Measurements from ENCODE around the gene EID2.
A peak's percentile ranks its signal among the peaks of the same experiment; 100 is the strongest.

The EID2 gene

DNA sequence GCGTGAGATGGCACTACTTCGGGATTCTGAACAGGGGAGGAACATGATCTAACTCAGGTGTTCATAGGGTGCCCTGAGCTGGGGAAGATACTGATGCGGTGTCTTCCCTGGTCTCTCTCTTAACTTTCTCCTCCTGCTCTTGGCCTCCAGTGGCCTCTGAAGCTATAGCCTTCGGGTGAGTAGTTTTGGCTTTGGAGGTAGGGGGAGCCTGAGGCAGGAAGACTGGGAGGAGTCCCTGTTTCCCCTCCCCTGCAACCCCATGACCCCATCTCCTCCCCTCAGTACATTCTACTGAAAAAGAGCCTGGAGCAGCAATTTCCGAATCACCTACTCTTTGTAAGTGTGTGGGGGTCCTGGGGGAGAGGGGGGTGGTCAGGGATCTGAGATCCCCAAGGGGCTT lies 21.5 kb downstream of the EID2 start:
- peaks cover 21% of the 10 kb centered on the region for H3K27me3 Mint-ChIP-seq
- H3K4me3 Mint-ChIP-seq = no peak overlapping the region
- H3K4me1 Mint-ChIP-seq = peaks cover 14% of the 10 kb centered on the region
- peaks cover 1% of the 10 kb centered on the region for H3K36me3 Mint-ChIP-seq
- no peaks in the 10 kb centered on the region for H3K9me3 Mint-ChIP-seq
- H3K27ac Mint-ChIP-seq = no peak overlapping the region

DNA sequence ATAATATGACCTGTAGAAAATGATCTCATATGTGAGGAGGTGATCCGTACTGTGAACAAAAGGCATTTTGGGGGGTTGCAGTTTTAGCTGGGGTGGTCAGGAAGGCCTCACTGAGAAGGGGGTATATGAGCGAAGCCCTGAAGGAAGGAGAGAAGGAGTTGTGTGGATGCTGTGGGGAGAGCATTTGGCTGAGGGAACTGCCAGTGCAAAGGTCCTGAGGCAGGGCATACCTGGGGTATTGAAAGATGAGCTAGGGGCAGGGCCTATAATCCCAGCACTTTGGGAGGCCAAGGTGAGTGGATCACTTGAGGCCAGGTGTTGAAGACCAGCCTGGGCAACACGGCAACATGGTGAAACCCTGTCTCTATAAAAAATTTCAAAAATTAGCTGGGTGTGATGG lies 22.5 kb downstream of the EID2 start:
- Mint-ChIP-seq H3K27ac (no peak overlapping the region), H3K9me3 (no peaks in the 10 kb centered on the region), H3K4me3 (no peak overlapping the region), H3K4me1 (peaks cover 14% of the 10 kb centered on the region), H3K27me3 (peaks cover 24% of the 10 kb centered on the region), H3K36me3 (peaks cover 1% of the 10 kb centered on the region)

DNA sequence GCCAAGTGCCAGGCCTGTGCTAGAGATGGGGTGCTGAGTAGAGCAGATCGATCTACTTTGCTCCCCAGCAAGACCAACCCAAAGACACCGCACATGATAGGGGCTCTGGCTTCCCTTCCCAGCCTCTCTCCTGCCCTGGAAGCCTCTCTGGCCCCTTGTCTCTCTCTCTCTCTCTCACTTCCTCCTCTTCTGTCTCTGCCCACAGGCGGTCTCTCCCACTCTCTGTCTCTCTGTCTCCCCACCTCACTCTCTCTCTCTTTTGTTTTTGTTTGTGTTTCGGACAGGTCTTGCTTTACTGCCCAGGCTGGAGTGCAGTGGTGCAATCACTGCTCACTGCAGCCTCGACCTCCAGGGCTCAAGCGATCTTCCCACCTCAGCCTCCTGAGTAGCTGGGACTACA lies 23.7 kb downstream of the EID2 start:
- peak overlapping the region; percentile 79 for H3K4me3 Mint-ChIP-seq
- no peaks in the 10 kb centered on the region for H3K9me3 Mint-ChIP-seq
- peaks cover 1% of the 10 kb centered on the region for H3K36me3 Mint-ChIP-seq
- H3K27me3 Mint-ChIP-seq = peaks cover 24% of the 10 kb centered on the region
- no peak overlapping the region for H3K27ac Mint-ChIP-seq
- H3K4me1 Mint-ChIP-seq = peaks cover 14% of the 10 kb centered on the region

DNA sequence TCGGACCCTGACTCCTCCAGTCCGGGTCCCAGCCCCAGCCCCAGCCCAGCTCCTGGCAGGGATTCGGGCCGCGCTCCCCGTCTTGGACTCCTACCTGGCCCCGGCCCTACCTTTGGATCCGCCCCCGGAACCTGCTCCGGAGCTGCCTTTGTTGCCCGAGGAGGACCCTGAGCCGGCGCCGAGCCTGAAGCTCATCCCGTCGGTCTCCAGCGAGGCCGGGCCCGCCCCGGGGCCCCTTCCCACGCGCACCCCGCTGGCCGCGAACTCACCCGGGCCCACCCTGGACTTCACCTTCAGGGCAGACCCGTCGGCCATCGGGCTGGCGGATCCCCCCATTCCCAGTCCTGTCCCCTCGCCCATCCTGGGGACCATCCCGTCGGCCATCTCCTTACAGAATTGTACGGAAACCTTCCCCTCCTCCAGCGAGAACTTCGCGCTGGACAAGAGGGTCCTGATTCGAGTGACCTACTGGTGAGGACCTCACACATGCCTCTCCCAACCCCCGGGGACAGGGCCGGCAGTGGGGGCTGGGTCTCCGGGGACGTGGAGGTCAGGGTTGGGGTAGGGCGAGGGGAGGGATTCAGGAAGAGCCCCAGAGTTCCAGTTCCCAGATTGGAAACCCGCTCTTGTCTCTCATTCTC lies 24.3 kb downstream of the EID2 start:
- Mint-ChIP-seq H3K9me3 (no peaks in the 10 kb centered on the region), H3K27ac (no peak overlapping the region), H3K27me3 (peaks cover 24% of the 10 kb centered on the region), H3K4me3 (peak overlapping the region; percentile 87), H3K36me3 (peaks cover 1% of the 10 kb centered on the region), H3K4me1 (peaks cover 14% of the 10 kb centered on the region)

DNA sequence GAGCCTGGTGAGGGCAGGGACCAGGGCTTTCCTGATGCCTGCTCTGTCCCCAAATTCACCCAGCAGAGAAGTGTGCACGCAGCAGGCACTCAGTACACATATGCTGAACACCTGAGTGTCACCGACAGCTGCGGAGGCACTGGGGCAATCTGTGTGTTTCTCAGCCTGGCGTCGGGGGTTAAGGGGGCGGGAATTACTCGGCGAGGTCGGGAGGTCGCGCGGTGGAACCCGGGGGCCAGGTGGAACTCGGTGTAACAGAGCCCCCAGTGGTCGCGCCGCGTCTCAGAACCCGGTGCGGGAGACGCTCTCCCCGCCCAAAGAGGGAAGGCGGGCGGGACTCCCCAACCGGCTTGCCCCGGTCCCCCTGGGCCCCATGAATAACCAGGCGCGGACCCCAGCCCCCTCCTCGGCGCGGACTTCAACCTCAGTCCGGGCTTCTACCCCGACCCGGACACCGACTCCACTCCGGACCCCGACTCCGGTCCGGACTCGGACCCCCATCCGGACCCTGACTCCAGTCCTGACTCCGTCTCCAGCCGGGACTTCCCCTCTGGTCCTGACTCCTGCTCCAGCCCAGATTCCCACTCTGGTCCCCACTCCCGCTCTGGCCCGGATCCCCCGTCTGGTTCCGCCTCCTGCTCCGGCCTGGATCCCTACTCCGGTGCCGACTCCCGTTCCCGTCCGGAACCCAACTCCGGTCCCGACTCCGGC lies 25.0 kb downstream of the EID2 start, which contains the start of gene SELENOV:
Gene SELENOV (plus strand): TSS at position 300 of the 711 bp plus-strand sequence. CDS start 74 bp downstream, at position 374.
- peaks cover 24% of the 10 kb centered on the region for H3K27me3 Mint-ChIP-seq
- peaks cover 1% of the 10 kb centered on the region for H3K36me3 Mint-ChIP-seq
- H3K4me1 Mint-ChIP-seq = peaks cover 14% of the 10 kb centered on the region
- H3K9me3 Mint-ChIP-seq = no peaks in the 10 kb centered on the region
- peak within 1 kb of the TSS; percentile 87 for H3K4me3 Mint-ChIP-seq
- H3K27ac Mint-ChIP-seq = no peak within 1 kb of the TSS

DNA sequence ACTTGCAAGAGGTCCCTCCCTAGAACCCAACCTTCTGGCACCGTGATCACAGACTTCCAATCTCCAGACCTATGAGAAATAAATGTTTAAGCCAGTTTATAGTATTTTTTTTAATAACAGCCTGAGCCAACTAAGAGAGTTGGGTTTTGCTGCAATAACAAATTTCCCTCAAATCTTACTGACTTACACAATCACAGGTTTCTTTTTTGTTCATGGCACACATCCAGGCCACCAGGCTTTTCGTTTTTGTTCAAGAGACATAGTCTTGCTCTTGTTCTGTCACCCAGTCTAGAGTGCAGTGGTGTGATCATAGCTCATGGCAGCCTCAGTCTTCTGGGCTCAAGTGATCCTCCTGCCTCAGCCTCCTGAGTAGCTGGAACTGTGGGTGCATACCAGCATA lies 27.0 kb downstream of the EID2 start:
- no peak overlapping the region for H3K27ac Mint-ChIP-seq
- H3K27me3 Mint-ChIP-seq = peaks cover 32% of the 10 kb centered on the region
- H3K9me3 Mint-ChIP-seq = no peaks in the 10 kb centered on the region
- peaks cover 17% of the 10 kb centered on the region for H3K4me1 Mint-ChIP-seq
- H3K4me3 Mint-ChIP-seq = no peak overlapping the region
- H3K36me3 Mint-ChIP-seq = peaks cover 3% of the 10 kb centered on the region

DNA sequence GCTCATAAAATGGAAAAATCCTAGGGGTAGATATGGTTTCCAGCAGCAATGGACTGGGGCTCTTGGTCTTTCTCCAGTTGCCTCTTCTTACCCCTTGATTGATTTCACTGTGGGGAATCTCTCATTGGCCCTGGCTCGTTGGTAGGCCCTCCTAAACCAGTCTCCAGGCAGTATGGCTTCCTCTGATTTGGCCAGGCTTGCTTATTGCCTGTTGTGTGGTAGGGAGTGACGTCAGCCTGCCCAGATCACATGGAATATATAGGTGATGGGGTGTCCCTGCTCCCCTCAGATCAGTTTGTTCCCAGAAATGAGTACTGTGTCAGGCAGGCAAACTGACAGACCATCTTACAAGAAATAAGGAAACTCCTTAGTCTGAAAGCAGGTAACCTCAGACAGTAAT lies 30.7 kb downstream of the EID2 start:
- peaks cover 2% of the 10 kb centered on the region for H3K36me3 Mint-ChIP-seq
- H3K27ac Mint-ChIP-seq = no peak overlapping the region
- H3K9me3 Mint-ChIP-seq = no peaks in the 10 kb centered on the region
- peaks cover 16% of the 10 kb centered on the region for H3K4me1 Mint-ChIP-seq
- H3K4me3 Mint-ChIP-seq = no peak overlapping the region
- H3K27me3 Mint-ChIP-seq = peaks cover 37% of the 10 kb centered on the region

DNA sequence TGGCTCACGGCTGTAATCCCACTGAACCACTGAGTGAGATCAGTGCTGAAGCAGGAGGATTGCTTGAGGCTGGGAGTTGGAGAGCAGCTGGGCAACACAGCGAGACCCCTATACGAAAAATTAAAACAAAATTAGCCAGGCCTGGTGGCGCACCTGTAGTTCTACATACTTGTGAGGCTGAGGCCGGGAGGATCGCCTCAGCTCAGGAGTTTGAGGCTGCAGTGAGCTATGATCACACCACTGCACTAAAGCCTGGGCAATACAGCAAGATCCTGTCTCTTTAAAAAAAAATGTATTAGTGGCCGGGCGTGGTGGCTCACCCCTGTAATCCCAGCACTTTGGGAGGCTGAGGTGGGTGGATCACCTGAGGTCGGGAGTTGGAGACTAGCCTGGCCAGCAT lies 31.3 kb downstream of the EID2 start:
- Mint-ChIP-seq H3K4me1 (peaks cover 20% of the 10 kb centered on the region), H3K27ac (no peak overlapping the region), H3K9me3 (no peaks in the 10 kb centered on the region), H3K36me3 (peaks cover 2% of the 10 kb centered on the region), H3K4me3 (no peak overlapping the region), H3K27me3 (peaks cover 39% of the 10 kb centered on the region)

DNA sequence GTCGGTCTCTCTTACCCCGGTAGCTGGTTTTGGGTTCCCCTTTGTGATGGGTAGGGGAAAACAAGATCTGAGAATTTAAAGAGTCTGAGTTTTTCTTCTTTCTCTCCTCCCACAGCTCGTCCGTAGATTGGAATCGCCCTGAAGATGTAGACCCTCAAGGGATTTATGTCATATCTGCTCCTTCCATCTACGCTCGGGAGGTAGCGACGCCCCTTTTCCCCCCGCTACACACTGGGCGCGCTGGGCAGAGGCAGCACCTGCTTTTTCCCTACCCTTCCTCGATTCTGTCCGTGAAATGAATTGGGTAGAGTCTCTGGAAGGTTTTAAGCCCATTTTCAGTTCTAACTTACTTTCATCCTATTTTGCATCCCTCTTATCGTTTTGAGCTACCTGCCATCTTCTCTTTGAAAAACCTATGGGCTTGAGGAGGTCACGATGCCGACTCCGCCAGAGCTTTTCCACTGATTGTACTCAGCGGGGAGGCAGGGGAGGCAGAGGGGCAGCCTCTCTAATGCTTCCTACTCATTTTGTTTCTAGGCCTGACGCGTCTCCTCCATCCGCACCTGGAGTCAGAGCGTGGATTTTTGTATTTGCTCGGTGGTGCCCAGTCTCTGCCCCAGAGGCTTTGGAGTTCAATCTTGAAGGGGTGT lies 32.1 kb downstream of the EID2 start:
- Mint-ChIP-seq H3K27me3 (peaks cover 35% of the 10 kb centered on the region), H3K27ac (no peak overlapping the region), H3K9me3 (no peaks in the 10 kb centered on the region), H3K36me3 (peaks cover 2% of the 10 kb centered on the region), H3K4me1 (peaks cover 27% of the 10 kb centered on the region), H3K4me3 (peak overlapping the region; percentile 81)

DNA sequence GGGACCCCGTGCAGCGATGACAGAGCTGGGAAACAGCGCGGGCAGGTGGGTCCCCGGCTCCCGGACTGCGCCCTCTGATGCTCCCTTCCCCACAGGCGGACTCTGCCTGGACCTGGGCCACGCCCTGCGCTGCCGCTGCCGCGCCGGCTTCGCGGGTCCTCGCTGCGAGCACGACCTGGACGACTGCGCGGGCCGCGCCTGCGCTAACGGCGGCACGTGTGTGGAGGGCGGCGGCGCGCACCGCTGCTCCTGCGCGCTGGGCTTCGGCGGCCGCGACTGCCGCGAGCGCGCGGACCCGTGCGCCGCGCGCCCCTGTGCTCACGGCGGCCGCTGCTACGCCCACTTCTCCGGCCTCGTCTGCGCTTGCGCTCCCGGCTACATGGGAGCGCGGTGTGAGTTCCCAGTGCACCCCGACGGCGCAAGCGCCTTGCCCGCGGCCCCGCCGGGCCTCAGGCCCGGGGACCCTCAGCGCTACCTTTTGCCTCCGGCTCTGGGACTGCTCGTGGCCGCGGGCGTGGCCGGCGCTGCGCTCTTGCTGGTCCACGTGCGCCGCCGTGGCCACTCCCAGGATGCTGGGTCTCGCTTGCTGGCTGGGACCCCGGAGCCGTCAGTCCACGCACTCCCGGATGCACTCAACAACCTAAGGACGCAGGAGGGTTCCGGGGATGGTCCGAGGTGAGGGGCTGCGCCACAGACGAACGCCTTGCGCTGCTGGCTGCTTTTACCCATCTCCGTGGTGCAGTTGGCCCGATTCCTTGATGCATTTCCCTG lies 32.8 kb downstream of the EID2 start:
- Mint-ChIP-seq H3K27ac (no peak overlapping the region), H3K36me3 (peaks cover 2% of the 10 kb centered on the region), H3K4me3 (peak overlapping the region; percentile 81), H3K9me3 (no peaks in the 10 kb centered on the region), H3K4me1 (peaks cover 27% of the 10 kb centered on the region), H3K27me3 (peaks cover 35% of the 10 kb centered on the region)

DNA sequence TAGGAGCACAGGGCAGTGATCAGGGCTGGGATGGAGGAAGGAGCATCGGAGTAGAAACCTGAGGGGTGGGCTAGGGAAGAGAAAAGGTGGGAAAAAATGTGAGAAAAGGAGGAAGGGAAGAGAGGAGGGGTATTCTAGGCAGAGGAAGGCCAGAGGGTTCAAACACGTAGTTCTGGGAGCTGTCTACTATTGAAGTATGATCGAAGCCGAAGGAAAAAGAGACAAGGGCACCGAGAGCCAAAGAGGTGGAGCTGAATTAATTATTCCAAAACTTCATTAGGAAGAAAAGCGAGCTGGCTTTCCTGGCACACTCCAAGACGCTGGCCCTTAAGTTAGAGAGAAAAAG lies 33.4 kb downstream of the EID2 start:
- Mint-ChIP-seq H3K4me1 (peaks cover 27% of the 10 kb centered on the region), H3K4me3 (peak overlapping the region; percentile 24), H3K36me3 (peaks cover 2% of the 10 kb centered on the region), H3K27ac (no peak overlapping the region), H3K9me3 (no peaks in the 10 kb centered on the region), H3K27me3 (peaks cover 36% of the 10 kb centered on the region)

DNA sequence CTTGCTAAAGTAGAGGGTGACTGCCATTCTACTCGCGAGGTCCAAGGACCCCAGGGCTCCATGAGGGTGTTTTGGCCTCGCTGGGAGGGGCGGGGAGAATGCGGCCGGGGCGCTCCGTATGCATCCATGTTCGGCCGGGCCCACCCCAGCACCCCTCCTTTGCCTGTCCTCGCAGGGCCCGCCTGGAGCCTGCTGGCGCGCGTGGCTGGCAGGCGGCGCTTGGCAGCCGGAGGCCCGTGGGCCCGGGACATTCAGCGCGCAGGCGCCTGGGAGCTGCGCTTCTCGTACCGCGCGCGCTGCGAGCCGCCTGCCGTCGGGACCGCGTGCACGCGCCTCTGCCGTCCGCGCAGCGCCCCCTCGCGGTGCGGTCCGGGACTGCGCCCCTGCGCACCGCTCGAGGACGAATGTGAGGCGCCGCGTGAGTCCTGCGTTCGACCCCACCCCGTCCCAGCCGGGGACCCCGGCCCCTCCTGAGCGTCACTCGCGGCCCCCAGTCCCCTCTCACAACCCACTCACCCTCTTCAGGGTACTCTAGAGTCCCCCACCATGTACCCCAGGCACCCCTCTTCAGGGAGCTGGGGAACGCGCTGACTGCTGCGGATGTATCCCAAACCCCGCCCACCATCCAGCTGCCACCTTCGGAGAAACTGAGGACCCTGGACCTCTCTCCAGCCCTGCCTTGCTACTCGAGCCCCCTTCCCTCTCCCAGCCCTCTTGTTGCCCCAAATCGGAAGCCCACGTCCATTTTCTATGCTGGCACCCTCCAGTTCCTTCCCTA lies 37.1 kb downstream of the EID2 start:
- Mint-ChIP-seq H3K36me3 (no peaks in the 10 kb centered on the region), H3K9me3 (no peaks in the 10 kb centered on the region), H3K4me3 (peak overlapping the region; percentile 36), H3K4me1 (peaks cover 38% of the 10 kb centered on the region), H3K27me3 (peaks cover 48% of the 10 kb centered on the region), H3K27ac (no peak overlapping the region)

DNA sequence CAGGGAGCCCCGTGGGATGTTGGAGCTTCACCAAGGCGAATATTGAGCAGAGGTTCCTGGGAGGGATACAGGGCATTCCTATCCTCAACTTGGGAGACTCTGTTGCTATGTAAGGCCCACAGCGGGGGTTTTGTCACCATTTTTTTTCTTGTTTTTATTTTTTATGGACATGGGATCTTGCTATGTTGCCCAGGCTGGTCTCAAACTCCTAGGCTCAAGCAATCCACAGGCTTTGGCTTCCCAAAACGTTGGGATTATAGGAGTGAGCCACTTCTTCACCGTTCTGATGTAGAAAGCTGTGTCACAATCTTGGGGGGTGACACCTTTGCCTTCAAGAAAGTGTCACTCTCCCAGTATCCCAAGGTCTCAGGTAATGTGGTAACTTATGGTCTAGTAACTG lies 38.6 kb downstream of the EID2 start:
- peaks cover 29% of the 10 kb centered on the region for H3K4me1 Mint-ChIP-seq
- H3K27me3 Mint-ChIP-seq = peaks cover 41% of the 10 kb centered on the region
- no peaks in the 10 kb centered on the region for H3K36me3 Mint-ChIP-seq
- H3K27ac Mint-ChIP-seq = no peak overlapping the region
- H3K4me3 Mint-ChIP-seq = no peak overlapping the region
- no peaks in the 10 kb centered on the region for H3K9me3 Mint-ChIP-seq

DNA sequence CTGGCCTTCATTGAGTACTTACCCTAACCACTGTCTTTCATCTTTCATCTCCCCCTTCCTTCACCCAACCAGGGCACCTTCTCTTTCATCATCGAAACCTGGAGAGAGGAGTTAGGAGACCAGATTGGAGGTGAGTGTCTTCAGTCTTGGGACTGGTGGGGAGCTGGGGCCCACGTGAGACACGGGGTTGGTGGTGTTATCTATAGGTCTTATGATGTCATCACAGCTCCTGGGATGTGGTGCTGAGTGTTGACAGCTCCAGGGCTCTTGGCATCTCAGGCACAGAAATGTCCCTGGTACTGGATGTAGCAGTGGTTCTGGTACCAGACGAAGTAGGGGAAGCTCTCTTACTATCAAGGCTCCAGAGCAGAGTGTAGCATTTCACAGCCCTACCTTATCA lies 39.4 kb downstream of the EID2 start:
- Mint-ChIP-seq H3K4me1 (peaks cover 27% of the 10 kb centered on the region), H3K36me3 (no peaks in the 10 kb centered on the region), H3K27me3 (peaks cover 36% of the 10 kb centered on the region), H3K9me3 (no peaks in the 10 kb centered on the region), H3K27ac (no peak overlapping the region), H3K4me3 (no peak overlapping the region)

DNA sequence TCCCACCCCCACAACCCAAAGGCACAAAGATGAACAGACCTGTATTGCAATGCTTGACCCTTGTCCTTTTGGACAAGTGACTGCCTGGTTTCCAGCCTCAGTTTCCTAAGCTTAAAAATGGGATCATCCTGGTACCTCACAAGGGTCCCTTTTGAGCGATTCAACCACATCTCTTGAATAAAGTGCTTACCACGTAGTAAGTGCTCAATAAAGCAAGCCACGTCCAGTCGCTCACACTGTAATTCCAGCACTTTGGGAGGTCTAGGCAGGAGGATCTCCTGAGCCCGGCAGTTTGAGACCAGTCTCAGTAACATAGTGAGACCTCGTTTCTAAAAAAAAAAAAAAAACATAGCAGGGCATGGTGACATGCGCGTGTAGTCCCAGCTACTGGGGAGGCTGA lies 40.0 kb downstream of the EID2 start:
- no peaks in the 10 kb centered on the region for H3K9me3 Mint-ChIP-seq
- peak overlapping the region; percentile 80 for H3K4me3 Mint-ChIP-seq
- peaks cover 35% of the 10 kb centered on the region for H3K27me3 Mint-ChIP-seq
- peaks cover 27% of the 10 kb centered on the region for H3K4me1 Mint-ChIP-seq
- H3K27ac Mint-ChIP-seq = no peak overlapping the region
- no peaks in the 10 kb centered on the region for H3K36me3 Mint-ChIP-seq
